HG03575 (cell line): ENCODE data around the gene SMIM38.

Experiments used
- ATAC-seq: cut with Tn5 transposase; IDR thresholded peaks from one replicate; pipeline ENCODE4 v1.9.1; 2021; ENCODE audit not compliant: unreplicated experiment, insufficient number of reproducible peaks, low FRiP score; ENCODE audit errors: extremely low read depth

The SMIM38 gene

DNA sequence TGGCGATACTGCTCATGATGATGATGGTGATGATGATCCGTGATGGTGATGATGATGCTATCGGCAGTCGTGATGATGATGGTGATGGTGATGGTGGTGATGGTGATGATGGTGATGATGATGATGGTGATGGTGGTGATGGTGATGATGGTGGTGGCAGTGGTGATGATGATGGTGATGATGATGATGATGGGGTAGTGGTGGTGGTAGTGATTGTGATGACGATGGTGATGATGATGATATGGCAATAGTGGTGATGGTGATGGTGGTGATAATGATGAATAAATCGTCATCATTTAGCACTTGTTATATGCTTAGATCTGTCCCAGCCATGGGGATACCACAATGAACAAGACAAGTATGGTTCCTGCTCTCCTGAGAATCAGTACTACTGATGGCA is 39.2 kb downstream of the SMIM38 start:
- ATAC-seq, result no peak

DNA sequence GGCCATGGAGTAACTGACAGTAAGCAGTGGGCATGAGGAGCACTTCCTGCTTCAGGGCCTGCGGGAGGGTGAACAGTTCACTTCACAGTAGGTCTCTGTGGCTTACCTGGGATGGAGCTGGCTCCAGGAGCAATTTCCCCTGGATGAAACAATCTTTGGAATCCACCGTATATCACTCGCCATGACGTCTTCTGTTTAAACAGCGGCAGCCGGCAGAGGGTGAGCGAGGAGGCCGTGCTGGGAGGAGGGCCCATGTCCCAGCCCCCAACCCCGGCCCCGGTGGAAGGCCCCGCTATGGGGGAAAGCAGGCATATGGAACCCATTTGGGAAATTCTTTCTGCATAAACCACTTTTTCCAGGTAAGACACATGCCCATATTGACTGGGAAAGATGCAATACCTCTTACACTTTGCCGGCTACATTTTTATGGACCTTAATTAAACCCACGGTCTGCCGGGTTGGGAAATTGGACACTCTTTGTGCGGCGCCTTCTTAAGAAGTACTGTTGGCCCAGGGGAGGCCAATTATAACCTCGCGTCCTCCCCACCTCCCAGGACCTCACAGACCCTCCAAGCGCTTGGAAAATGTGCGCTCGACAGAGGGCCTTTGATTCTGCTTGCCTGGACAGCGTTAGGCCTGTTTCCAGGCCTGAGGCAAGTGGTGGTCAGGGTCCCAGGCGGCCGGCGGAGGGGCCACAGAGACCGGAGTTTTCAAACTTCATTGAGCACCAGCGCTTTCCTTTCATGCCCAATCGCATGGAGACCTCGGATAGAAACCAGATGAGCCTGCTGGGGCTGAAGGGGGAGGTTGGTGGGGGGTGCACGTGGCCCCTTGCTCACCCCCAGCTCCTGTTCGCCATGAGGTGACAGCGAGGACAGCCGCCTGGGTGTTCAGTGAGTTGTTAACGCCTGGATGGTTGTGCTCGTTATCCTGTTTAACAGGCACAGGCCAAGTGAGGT is 40.4 kb downstream of the SMIM38 start:
- no peak for ATAC-seq

DNA sequence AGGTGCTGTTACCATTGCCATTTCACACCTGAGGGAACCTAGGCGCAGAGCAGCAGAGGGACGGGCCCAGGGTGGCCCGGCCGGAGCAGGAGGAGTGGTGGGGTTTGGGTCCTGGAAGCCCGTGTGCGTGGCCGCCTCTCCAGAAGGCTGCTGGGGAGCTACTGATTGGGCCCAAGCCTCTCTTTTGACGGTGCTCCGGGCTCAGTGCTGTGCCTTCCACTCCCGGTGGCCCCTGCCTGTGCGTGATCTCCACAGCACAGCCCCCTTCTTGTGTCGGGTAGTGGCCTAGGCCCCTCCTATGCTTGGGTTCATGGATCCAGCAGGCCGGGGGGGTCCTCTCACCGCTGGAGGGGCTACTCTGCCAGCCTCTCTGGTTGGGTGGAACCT is 41.0 kb downstream of the SMIM38 start:
- ATAC-seq, result no peak

- ATAC-seq, result no peak
Measured at GRCh38 chr11:69198891-69199582, 43.3 kb downstream of the SMIM38 start.

DNA sequence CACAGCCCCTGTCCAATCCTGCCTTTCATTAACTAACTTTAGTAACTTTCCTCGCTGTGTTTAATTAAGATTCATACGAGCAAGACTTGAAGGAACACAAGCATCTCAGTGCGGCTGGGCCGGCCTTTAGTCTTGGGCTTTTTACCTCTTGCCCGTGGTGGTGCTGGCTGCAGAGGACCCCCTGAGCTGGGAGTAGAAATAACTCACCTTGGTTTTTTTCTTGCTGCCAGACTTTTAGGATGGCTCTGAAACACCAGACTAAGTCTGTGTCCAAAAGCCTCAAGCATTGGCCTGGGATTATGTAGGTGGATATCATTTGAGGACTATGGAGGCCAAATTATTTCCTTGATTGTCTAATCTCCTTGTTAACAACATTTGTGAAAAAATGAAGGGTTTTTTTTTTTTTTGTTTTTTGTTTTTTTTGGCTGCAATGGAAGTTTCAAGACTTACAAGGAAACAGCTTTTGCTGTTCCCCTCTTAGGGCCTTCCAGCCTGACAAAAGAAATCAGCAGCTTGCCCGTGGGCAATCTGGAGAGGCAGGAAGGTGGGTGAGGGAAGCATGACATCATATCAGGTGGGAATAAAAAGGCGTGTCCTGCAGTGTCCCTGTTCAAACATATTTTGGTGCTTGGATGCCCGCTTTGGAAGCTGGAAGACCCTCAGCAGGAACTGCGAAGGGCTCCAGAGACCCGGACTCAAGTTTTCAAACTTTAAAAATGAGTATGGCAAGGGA is 44.0 kb downstream of the SMIM38 start:
- no peak for ATAC-seq

DNA sequence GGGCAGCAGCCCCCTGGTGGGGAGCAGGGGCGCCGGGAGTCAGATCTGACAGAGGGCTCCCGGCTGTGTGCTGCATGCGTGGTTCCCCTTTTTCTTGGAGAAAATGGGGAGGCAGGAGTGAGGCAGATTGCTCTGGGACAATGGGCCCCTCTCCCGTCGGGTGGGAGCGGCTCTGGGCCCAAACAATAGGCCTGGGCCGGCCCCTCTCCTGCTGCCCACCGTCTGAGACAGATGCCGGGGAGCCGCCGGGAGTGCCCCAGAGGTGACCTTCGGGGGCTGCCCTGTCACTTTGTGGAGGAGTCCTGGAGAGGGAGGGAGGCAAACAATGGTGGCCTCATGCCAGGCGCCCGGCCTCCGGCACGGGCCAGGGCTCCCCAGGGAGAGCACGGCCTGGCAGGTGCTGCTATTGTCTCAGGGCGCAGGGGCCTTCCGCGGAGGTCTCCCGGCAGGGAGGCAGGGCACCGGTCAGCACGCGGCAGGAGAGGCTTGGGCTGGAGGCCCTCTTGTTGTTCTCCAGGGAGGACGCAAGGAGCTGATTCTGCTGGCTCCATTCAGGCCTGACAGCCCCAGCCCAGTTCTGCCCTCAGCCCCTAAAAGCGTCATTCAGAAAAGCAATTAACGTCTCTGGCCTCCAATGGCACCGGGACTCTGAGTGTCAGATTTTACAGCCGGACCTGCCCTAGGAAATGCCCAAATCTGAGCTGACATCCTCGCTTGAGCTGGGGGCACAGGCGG is 44.8 kb downstream of the SMIM38 start:
- ATAC-seq, result no peak

GRCh38 chr11:69201066-69201365 is 45.3 kb downstream of the SMIM38 start:
- no peak for ATAC-seq

DNA sequence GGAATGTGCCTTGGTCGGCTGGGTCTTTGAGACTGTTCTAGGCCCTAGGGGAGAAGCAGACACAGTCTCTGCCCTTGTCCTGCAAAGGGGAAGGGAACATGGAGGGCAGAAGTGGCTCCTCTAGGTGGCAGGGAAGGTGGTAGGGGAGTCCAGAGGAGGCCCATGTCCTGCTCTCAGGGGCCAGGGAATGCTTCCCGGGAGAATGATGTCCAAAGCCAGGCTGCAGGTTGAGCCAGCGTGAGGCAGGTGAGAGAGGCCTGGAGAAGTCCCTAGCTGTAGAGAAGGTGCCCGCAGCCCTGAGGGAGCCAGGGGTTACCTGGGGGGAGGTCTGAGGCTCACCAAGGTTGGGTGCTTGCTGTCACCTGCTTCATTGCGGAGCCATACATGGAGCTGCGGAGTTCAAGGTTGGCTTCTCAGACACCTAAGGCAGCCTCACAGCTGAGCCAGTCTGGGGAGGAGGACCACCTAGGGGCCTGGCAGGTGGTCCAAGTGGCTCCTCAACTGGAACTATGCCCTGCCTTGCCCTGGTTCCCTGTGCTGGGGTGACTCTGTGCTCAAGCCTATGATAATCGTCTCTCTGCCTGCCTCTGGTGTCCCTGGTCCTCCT is 46.1 kb downstream of the SMIM38 start:
- ATAC-seq, result no peak

DNA sequence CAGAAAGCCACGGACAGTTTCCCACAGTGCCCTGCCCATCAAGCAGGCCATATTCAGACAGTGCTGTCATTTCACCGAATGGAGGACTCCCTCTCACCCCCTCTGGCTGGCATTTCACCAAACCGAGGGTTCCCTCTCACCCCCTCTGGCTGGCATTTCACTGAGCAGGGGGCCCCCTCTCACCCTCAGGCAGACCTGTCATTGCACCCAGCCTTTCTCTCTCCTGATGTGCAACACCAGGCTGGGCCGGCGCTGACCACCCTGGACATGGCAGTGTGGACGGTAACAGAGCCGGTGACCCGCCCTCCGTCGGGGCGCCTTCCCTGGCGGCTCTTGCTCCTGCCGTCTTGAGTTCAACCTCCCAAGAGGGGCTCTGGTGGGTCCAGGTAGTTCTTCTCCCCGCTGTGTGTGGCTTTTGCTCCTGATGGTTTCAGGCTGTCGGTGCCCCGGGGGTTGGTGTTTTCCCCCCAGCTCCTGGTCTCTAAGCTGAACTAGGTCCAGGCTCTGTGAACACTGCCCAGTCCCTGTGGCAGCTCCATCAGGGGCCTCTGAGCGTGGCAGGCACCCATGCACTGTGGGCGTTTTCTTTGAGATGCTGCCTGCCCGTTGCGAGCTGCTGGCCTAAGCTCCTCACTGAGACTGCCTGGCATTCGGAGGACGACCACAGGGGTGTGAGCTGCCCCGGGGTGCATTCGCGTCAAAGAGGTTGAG is 46.9 kb downstream of the SMIM38 start:
- ATAC-seq, result no peak

DNA sequence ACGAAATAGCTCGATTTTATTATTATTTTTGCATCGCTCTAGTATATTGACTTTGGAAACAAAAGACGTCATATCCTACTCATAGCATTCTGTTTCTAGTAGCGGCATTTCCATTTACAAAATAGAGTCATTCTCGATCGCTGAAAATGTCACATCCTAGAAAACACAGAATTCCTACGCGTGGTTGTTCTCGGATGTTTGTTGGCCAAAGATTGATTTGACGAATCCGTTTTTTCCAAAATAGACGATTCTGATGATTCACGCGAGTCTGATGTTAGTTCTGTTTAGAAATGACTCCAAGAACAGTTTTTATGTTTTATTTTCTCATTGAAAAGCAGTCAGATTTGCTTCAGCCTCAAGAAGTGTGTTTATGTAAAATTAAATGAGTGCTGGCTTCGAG is 47.6 kb downstream of the SMIM38 start:
- ATAC-seq, result no peak

- no peak for ATAC-seq
Measured at GRCh38 chr11:69203901-69204245, 48.1 kb downstream of the SMIM38 start.

DNA sequence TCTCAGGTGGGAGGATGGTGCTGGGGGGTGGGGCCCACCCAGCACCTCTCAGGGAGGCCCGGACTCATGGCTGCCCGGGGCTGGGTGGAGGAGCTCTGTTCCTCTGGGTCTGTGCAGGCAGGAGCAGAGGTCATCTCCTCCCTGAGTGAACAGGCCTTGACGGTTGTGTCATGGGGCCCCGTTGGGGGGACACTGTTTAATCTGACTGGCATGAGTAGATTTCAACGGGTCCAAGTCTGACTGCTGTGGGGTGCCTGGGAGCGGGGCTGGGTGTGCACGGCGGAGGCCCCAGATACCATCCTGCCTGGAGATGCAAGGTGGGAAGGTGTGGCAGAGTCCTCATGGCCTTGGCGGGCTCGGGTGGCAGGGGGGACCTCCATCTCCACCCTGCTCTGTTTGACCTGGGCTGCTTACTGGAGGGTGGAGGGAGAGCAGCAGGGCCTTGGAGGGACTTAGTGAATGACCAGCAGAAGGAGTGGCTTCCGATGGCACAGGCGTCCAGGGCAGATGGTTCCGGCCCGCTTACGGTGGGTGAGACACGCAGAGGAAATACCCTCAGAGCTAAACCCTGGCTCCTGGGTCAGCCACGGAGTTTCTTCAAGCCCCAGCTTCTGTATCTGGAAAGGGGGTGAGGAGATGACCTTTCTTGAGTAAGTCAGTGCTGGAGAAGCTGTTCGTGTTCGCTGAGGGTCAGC is 48.7 kb downstream of the SMIM38 start:
- no peak for ATAC-seq

DNA sequence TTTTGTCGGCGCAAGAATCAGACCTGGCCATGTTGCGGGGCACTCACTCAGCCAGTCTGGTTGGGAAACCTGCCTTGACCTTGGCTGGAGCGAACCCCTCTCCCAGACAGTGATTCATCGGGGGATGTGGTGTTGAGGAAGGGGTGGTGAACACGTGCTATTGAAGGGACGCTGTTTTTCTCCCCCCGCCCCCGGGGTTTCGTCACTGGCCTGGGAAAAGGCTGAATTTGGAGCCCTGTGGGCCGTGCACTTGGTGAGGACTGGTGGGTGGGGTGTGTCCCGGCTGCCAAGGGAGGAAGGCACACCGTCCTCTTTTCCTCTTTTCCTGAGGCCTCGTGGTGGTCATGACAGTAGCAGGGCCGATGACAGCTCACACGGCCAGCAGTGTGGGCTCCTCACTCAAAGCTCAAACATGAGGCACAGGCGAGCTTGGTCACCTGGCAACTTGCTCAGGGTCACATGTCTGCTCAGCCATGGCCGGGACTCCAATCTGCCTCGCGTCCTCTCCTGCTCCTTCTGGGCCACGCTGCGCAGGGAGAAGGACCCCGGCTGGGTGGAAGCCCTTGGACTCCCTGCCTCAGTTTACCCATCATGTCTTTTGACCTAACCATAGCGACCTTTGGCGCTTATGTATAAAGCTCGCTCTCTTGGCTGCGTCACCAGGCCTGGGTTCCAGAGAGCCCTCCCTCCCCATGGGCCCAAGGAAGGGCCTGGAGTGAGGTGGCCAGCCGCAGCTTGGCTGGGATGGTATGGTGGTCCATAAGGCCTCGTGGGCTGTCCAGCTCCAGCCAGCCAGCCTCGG is 49.4 kb downstream of the SMIM38 start:
- ATAC-seq, result no peak
